ENCODE results near the gene CTXND1.
A peak's percentile ranks its signal among the peaks of the same experiment; 100 is the strongest.

CTXND1 gene

GRCh38 chr15:80251428-80252120 is 439 bp downstream of the CTXND1 start:
- Histone ChIP-seq H3K4me3 (ENCODE audit: low read depth in 1 of 2, low read length in 2 of 2) (peak overlapping the region; percentile 34 to 61), H3K27ac (ENCODE audit: low read length) (no peak overlapping the region), H3K27me3 (ENCODE audit: low read depth, low read length) (peaks cover 11% of the 10 kb centered on the region), H3K9me3 (ENCODE audit: control insufficient read depth in 1 of 2, low read length in 2 of 2) (no peaks in the 10 kb centered on the region), H3K4me1 (ENCODE audit: control insufficient read depth in 1 of 2, insufficient read depth in 2 of 2, low read length in 2 of 2) (peaks cover 0 to 10% of the 10 kb centered on the region in 2 donors), H3K36me3 (ENCODE audit: control insufficient read depth in 1 of 2, insufficient read depth in 2 of 2, low read length in 2 of 2) (no peaks in the 10 kb centered on the region)

- peak overlapping the region in 1 of 2 donors; percentile 61 for H3K4me3 ChIP-seq (ENCODE audit: low read depth in 1 of 2, low read length in 2 of 2)
- H3K27me3 ChIP-seq (ENCODE audit: low read depth, low read length) = peaks cover 11% of the 10 kb centered on the region
Measured at GRCh38 chr15:80250614-80251427, 1.2 kb downstream of the CTXND1 start.

GRCh38 chr15:80249973-80250372 is 2.0 kb downstream of the CTXND1 start:
- Histone ChIP-seq H3K4me3 (ENCODE audit: low read depth in 1 of 2, low read length in 2 of 2) (no peak overlapping the region), H3K4me1 (ENCODE audit: control insufficient read depth in 1 of 2, insufficient read depth in 2 of 2, low read length in 2 of 2) (peaks cover 0 to 10% of the 10 kb centered on the region in 2 donors), H3K36me3 (ENCODE audit: control insufficient read depth in 1 of 2, insufficient read depth in 2 of 2, low read length in 2 of 2) (no peaks in the 10 kb centered on the region), H3K27me3 (ENCODE audit: low read depth, low read length) (peaks cover 11% of the 10 kb centered on the region), H3K27ac (ENCODE audit: low read length) (no peak overlapping the region), H3K9me3 (ENCODE audit: control insufficient read depth in 1 of 2, low read length in 2 of 2) (no peaks in the 10 kb centered on the region)

More at GRCh38 chr15:80250614-80251427, 1.2 kb downstream of the CTXND1 start:
- Histone ChIP-seq H3K36me3 (ENCODE audit: control insufficient read depth in 1 of 2, insufficient read depth in 2 of 2, low read length in 2 of 2) (no peaks in the 10 kb centered on the region), H3K9me3 (ENCODE audit: control insufficient read depth in 1 of 2, low read length in 2 of 2) (no peaks in the 10 kb centered on the region), H3K27ac (ENCODE audit: low read length) (no peak overlapping the region), H3K4me1 (ENCODE audit: control insufficient read depth in 1 of 2, insufficient read depth in 2 of 2, low read length in 2 of 2) (peaks cover 0 to 10% of the 10 kb centered on the region in 2 donors)

- H3K4me1 ChIP-seq (ENCODE audit: control insufficient read depth in 1 of 2, insufficient read depth in 2 of 2, low read length in 2 of 2) = peaks cover 0 to 10% of the 10 kb centered on the region in 2 donors
- H3K27me3 ChIP-seq (ENCODE audit: low read depth, low read length) = peaks cover 11% of the 10 kb centered on the region
- no peak overlapping the region for H3K4me3 ChIP-seq (ENCODE audit: low read depth in 1 of 2, low read length in 2 of 2)
- no peaks in the 10 kb centered on the region for H3K9me3 ChIP-seq (ENCODE audit: control insufficient read depth in 1 of 2, low read length in 2 of 2)
- H3K27ac ChIP-seq (ENCODE audit: low read length) = no peak overlapping the region
- no peaks in the 10 kb centered on the region for H3K36me3 ChIP-seq (ENCODE audit: control insufficient read depth in 1 of 2, insufficient read depth in 2 of 2, low read length in 2 of 2)
Measured at GRCh38 chr15:80247320-80247719, 4.7 kb downstream of the CTXND1 start.

- Histone ChIP-seq H3K27ac (ENCODE audit: low read length) (no peak overlapping the region), H3K27me3 (ENCODE audit: low read depth, low read length) (peaks cover 9% of the 10 kb centered on the region), H3K4me3 (ENCODE audit: low read depth in 1 of 2, low read length in 2 of 2) (no peak overlapping the region)
Measured at GRCh38 chr15:80246425-80246894, 5.6 kb downstream of the CTXND1 start.

GRCh38 chr15:80242802-80243201 is 9.2 kb downstream of the CTXND1 start:
- H3K36me3 ChIP-seq (ENCODE audit: control insufficient read depth in 1 of 2, insufficient read depth in 2 of 2, low read length in 2 of 2) = no peaks in the 10 kb centered on the region
- no peak overlapping the region for H3K4me3 ChIP-seq (ENCODE audit: low read depth in 1 of 2, low read length in 2 of 2)
- H3K27me3 ChIP-seq (ENCODE audit: low read depth, low read length) = no peaks in the 10 kb centered on the region
- no peaks in the 10 kb centered on the region for H3K4me1 ChIP-seq (ENCODE audit: control insufficient read depth in 1 of 2, insufficient read depth in 2 of 2, low read length in 2 of 2)
- H3K9me3 ChIP-seq (ENCODE audit: control insufficient read depth in 1 of 2, low read length in 2 of 2) = no peaks in the 10 kb centered on the region
- H3K27ac ChIP-seq (ENCODE audit: low read length) = no peak overlapping the region

More at GRCh38 chr15:80246425-80246894, 5.6 kb downstream of the CTXND1 start:
- Histone ChIP-seq H3K4me1 (ENCODE audit: control insufficient read depth in 1 of 2, insufficient read depth in 2 of 2, low read length in 2 of 2) (peaks cover 0 to 3% of the 10 kb centered on the region in 2 donors), H3K9me3 (ENCODE audit: control insufficient read depth in 1 of 2, low read length in 2 of 2) (no peaks in the 10 kb centered on the region), H3K36me3 (ENCODE audit: control insufficient read depth in 1 of 2, insufficient read depth in 2 of 2, low read length in 2 of 2) (no peaks in the 10 kb centered on the region)

- H3K27me3 ChIP-seq (ENCODE audit: low read depth, low read length) = no peaks in the 10 kb centered on the region
- H3K4me3 ChIP-seq (ENCODE audit: low read depth in 1 of 2, low read length in 2 of 2) = no peak overlapping the region
- H3K36me3 ChIP-seq (ENCODE audit: control insufficient read depth in 1 of 2, insufficient read depth in 2 of 2, low read length in 2 of 2) = no peaks in the 10 kb centered on the region
- no peaks in the 10 kb centered on the region for H3K4me1 ChIP-seq (ENCODE audit: control insufficient read depth in 1 of 2, insufficient read depth in 2 of 2, low read length in 2 of 2)
- H3K9me3 ChIP-seq (ENCODE audit: control insufficient read depth in 1 of 2, low read length in 2 of 2) = no peaks in the 10 kb centered on the region
- H3K27ac ChIP-seq (ENCODE audit: low read length) = no peak overlapping the region
Measured at GRCh38 chr15:80242132-80242769, 9.8 kb downstream of the CTXND1 start.

GRCh38 chr15:80241508-80241907 is 10.5 kb downstream of the CTXND1 start:
- Histone ChIP-seq H3K4me1 (ENCODE audit: control insufficient read depth in 1 of 2, insufficient read depth in 2 of 2, low read length in 2 of 2) (no peaks in the 10 kb centered on the region), H3K27ac (ENCODE audit: low read length) (no peak overlapping the region), H3K9me3 (ENCODE audit: control insufficient read depth in 1 of 2, low read length in 2 of 2) (no peaks in the 10 kb centered on the region), H3K36me3 (ENCODE audit: control insufficient read depth in 1 of 2, insufficient read depth in 2 of 2, low read length in 2 of 2) (no peaks in the 10 kb centered on the region), H3K27me3 (ENCODE audit: low read depth, low read length) (no peaks in the 10 kb centered on the region), H3K4me3 (ENCODE audit: low read depth in 1 of 2, low read length in 2 of 2) (no peak overlapping the region)

- no peaks in the 10 kb centered on the region for H3K4me1 ChIP-seq (ENCODE audit: control insufficient read depth in 1 of 2, insufficient read depth in 2 of 2, low read length in 2 of 2)
- H3K36me3 ChIP-seq (ENCODE audit: control insufficient read depth in 1 of 2, insufficient read depth in 2 of 2, low read length in 2 of 2) = no peaks in the 10 kb centered on the region
- H3K4me3 ChIP-seq (ENCODE audit: low read depth in 1 of 2, low read length in 2 of 2) = no peak overlapping the region
- H3K27ac ChIP-seq (ENCODE audit: low read length) = no peak overlapping the region
- H3K9me3 ChIP-seq (ENCODE audit: control insufficient read depth in 1 of 2, low read length in 2 of 2) = no peaks in the 10 kb centered on the region
- H3K27me3 ChIP-seq (ENCODE audit: low read depth, low read length) = no peaks in the 10 kb centered on the region
Measured at GRCh38 chr15:80240276-80240675, 11.7 kb downstream of the CTXND1 start.

GRCh38 chr15:80234883-80235282 is 17.1 kb downstream of the CTXND1 start:
- no peaks in the 10 kb centered on the region for H3K9me3 ChIP-seq (ENCODE audit: control insufficient read depth in 1 of 2, low read length in 2 of 2)
- H3K27ac ChIP-seq (ENCODE audit: low read length) = no peak overlapping the region
- no peaks in the 10 kb centered on the region for H3K4me1 ChIP-seq (ENCODE audit: control insufficient read depth in 1 of 2, insufficient read depth in 2 of 2, low read length in 2 of 2)
- no peak overlapping the region for H3K4me3 ChIP-seq (ENCODE audit: low read depth in 1 of 2, low read length in 2 of 2)
- H3K36me3 ChIP-seq (ENCODE audit: control insufficient read depth in 1 of 2, insufficient read depth in 2 of 2, low read length in 2 of 2) = no peaks in the 10 kb centered on the region
- H3K27me3 ChIP-seq (ENCODE audit: low read depth, low read length) = no peaks in the 10 kb centered on the region

GRCh38 chr15:80233581-80233980 is 18.4 kb downstream of the CTXND1 start:
- H3K4me1 ChIP-seq (ENCODE audit: control insufficient read depth in 1 of 2, insufficient read depth in 2 of 2, low read length in 2 of 2) = no peaks in the 10 kb centered on the region
- no peaks in the 10 kb centered on the region for H3K27me3 ChIP-seq (ENCODE audit: low read depth, low read length)
- H3K4me3 ChIP-seq (ENCODE audit: low read depth in 1 of 2, low read length in 2 of 2) = no peak overlapping the region

More at GRCh38 chr15:80233581-80233980, 18.4 kb downstream of the CTXND1 start:
- Histone ChIP-seq H3K9me3 (ENCODE audit: control insufficient read depth in 1 of 2, low read length in 2 of 2) (no peaks in the 10 kb centered on the region), H3K27ac (ENCODE audit: low read length) (no peak overlapping the region), H3K36me3 (ENCODE audit: control insufficient read depth in 1 of 2, insufficient read depth in 2 of 2, low read length in 2 of 2) (no peaks in the 10 kb centered on the region)

All from muscle layer of duodenum (tissue), 2 donors.